H1 (cell line): ENCODE results near the gene TNS3. TPM values are rescaled to one million over a fixed set of nuclear protein-coding genes. Genes with fewer than 3 reads are reported as not detected.

ENCODE experiments used
- CTCF ChIA-PET: fragments of 300-600 bp; sonication (Branson Sonifier 250); formaldehyde crosslinking; loops from one replicate; lab custom pipeline; 2021; ENCODE audit not compliant: partially characterized antibody; lab: Charles Lee
- POLR2A ChIA-PET: fragments of 300-600 bp; sonication (Branson Sonifier 250); formaldehyde crosslinking; loops from one replicate; lab custom pipeline; 2021; ENCODE audit warnings: inconsistent platforms; ENCODE audit not compliant: partially characterized antibody; lab: Charles Lee
- DNase-seq, 2 experiments: peaks; one replicate each; pipeline versions ENCODE4 v3.0.0 to v3.0.0-alpha.2; 2010 to 2022; ENCODE audit warnings: low spot score in 2 of 2, low read depth in 1 of 2, mixed read lengths in 1 of 2
- FAIRE-seq: peaks from 2 replicates; lab custom pipeline; 2011; peaks lifted over from hg19 to GRCh38; lab: Jason Lieb, UNC
- H2AFZ ChIP-seq: 2 replicates; pipeline ENCODE4 v1.8.1; 2012; ENCODE audit warnings: low read length, inconsistent platforms
- H2AK5ac ChIP-seq: 2 replicates; pipeline ENCODE4 v1.6.1; 2013; ENCODE audit warnings: low read depth, low read length
- H2BK120ac ChIP-seq: replicated peaks from 2 replicates; pipeline ENCODE3; 2013; ENCODE audit warnings: low read depth, low read length, inconsistent platforms
- H2BK12ac ChIP-seq: 2 replicates; pipeline ENCODE4 v1.6.1; 2013; ENCODE audit warnings: low read depth, low read length
- H2BK15ac ChIP-seq: 2 replicates; pipeline ENCODE4 v1.6.1; 2013; ENCODE audit warnings: low read length
- H2BK20ac ChIP-seq: 2 replicates; pipeline ENCODE4 v1.6.1; 2013; ENCODE audit warnings: low read length
- H2BK5ac ChIP-seq: 2 replicates; pipeline ENCODE4 v1.6.1; 2013; ENCODE audit warnings: low read depth, low read length
- H3K14ac ChIP-seq: 2 replicates; pipeline ENCODE4 v1.6.1; 2013; ENCODE audit warnings: inconsistent platforms; ENCODE audit not compliant: insufficient read length
- H3K18ac ChIP-seq: 2 replicates; pipeline ENCODE4 v1.6.1; 2013; ENCODE audit warnings: low read length; ENCODE audit errors: extremely low read depth
- H3K23ac ChIP-seq: 2 replicates; pipeline ENCODE4 v1.6.1; 2013; ENCODE audit warnings: inconsistent platforms; ENCODE audit not compliant: insufficient read length
- H3K23me2 ChIP-seq: 2 replicates; pipeline ENCODE4 v1.6.1; 2013; ENCODE audit warnings: low read depth, low read length
- H3K27ac ChIP-seq: 2 replicates; pipeline ENCODE4 v1.6.1; 2011; ENCODE audit warnings: low read depth, low read length, inconsistent platforms
- H3K27me3 ChIP-seq, 4 experiments: replicated peaks in 1 of 4; 1 replicate in 1 of 4; 2 replicates in 3 of 4; pipeline versions ENCODE4 v1.6.1 to v1.8.1; 2011 to 2013; ENCODE audit warnings: low read length in 3 of 4, mild to moderate bottlenecking in 3 of 4, inconsistent platforms in 2 of 4, mixed read lengths in 2 of 4, moderate library complexity in 1 of 4; ENCODE audit not compliant: control insufficient read depth in 3 of 4, insufficient read depth in 3 of 4; ENCODE audit errors: extremely low read depth in 1 of 4
- H3K36me3 ChIP-seq, 4 experiments: 2 replicates each; pipeline versions ENCODE4 v1.6.1 to v1.8.1; 2011 to 2013; ENCODE audit warnings: mild to moderate bottlenecking in 4 of 4, low read length in 3 of 4, moderate library complexity in 2 of 4, control low read depth in 1 of 4, inconsistent platforms in 1 of 4; ENCODE audit not compliant: insufficient read depth in 4 of 4, control insufficient read depth in 2 of 4
- H3K4ac ChIP-seq: replicated peaks from 2 replicates; pipeline ENCODE3; 2013; ENCODE audit warnings: low read length, low read depth, mixed read lengths, inconsistent platforms; ENCODE audit not compliant: insufficient read length
- H3K4me1 ChIP-seq, 4 experiments: replicated peaks in 1 of 4; 1 replicate in 1 of 4; 2 replicates in 3 of 4; pipeline versions ENCODE4 v1.6.1 to v1.8.1; 2011 to 2013; ENCODE audit warnings: low read length in 3 of 4, inconsistent platforms in 2 of 4, mixed read lengths in 1 of 4; ENCODE audit not compliant: insufficient read depth in 4 of 4, control insufficient read depth in 3 of 4
- H3K4me2 ChIP-seq, 2 experiments: 2 replicates each; pipeline versions ENCODE4 v1.6.1 to v1.8.1; 2011 to 2013; ENCODE audit warnings: low read depth in 2 of 2, low read length in 2 of 2, control low read depth in 1 of 2, inconsistent platforms in 1 of 2, mild to moderate bottlenecking in 1 of 2; ENCODE audit not compliant: insufficient read depth in 1 of 2
- H3K4me3 ChIP-seq, 4 experiments: fragments of 200-600, 300-600 bp in 1 of 4; sonication (generic), shearing (Covaris generic), sonication (Bioruptor Twin) in 1 of 4; 2 replicates each; pipeline versions ENCODE4 v1.5.1 to v1.8.1; 2011 to 2016; ENCODE audit warnings: low read length in 4 of 4, low read depth in 3 of 4, control low read depth in 2 of 4, inconsistent platforms in 2 of 4, mild to moderate bottlenecking in 2 of 4, mixed read lengths in 1 of 4, moderate library complexity in 1 of 4; ENCODE audit not compliant: insufficient read depth in 2 of 4; ENCODE audit errors: extremely low read depth in 1 of 4
- H3K56ac ChIP-seq: replicated peaks from 2 replicates; pipeline ENCODE3; 2013; ENCODE audit warnings: low read depth, mild to moderate bottlenecking, mixed read lengths, low read length, inconsistent platforms; ENCODE audit not compliant: insufficient read length
- H3K79me1 ChIP-seq: 2 replicates; pipeline ENCODE4 v1.6.1; 2013; ENCODE audit warnings: low read depth, low read length, control low read depth
- H3K79me2 ChIP-seq, 2 experiments: 2 replicates each; pipeline versions ENCODE4 v1.6.1 to v1.8.1; 2012 to 2013; ENCODE audit warnings: low read length in 2 of 2, mild to moderate bottlenecking in 2 of 2, inconsistent platforms in 1 of 2; ENCODE audit not compliant: insufficient read depth in 2 of 2, control insufficient read depth in 1 of 2
- H3K9ac ChIP-seq, 4 experiments: replicated peaks in 1 of 4; 1 replicate in 1 of 4; 2 replicates in 3 of 4; pipeline versions ENCODE4 v1.6.1 to v1.8.1; 2011 to 2013; ENCODE audit warnings: low read depth in 3 of 4, low read length in 3 of 4, control low read depth in 2 of 4, mild to moderate bottlenecking in 2 of 4, moderate library complexity in 2 of 4, inconsistent platforms in 1 of 4; ENCODE audit errors: extremely low read depth in 1 of 4
- H3K9me3 ChIP-seq, 2 experiments: 2 replicates each; pipeline versions ENCODE4 v1.6.1 to v1.8.1; 2012 to 2013; ENCODE audit warnings: mild to moderate bottlenecking in 2 of 2, moderate library complexity in 2 of 2, control low read depth in 1 of 2, inconsistent platforms in 1 of 2, low read depth in 1 of 2, low read length in 1 of 2, mixed read lengths in 1 of 2; ENCODE audit not compliant: insufficient read depth in 2 of 2
- H4K20me1 ChIP-seq, 2 experiments: replicated peaks in 1 of 2; 2 replicates each; pipeline versions ENCODE3 to v1.8.1; 2011 to 2013; ENCODE audit warnings: inconsistent platforms in 2 of 2, low read length in 2 of 2, mild to moderate bottlenecking in 1 of 2; ENCODE audit not compliant: insufficient read depth in 2 of 2, control insufficient read depth in 1 of 2
- H4K5ac ChIP-seq: 2 replicates; pipeline ENCODE4 v1.6.1; 2013; ENCODE audit warnings: low read length, low read depth, mixed read lengths, inconsistent platforms; ENCODE audit not compliant: insufficient read length
- H4K8ac ChIP-seq: 2 replicates; pipeline ENCODE4 v1.8.0; 2013; ENCODE audit warnings: mild to moderate bottlenecking, moderate library complexity, low read length, inconsistent platforms; ENCODE audit not compliant: insufficient read depth; ENCODE audit errors: extremely low read depth
- H4K91ac ChIP-seq: replicated peaks from 2 replicates; pipeline ENCODE3; 2013; ENCODE audit warnings: low read length, mixed read lengths, inconsistent platforms; ENCODE audit not compliant: insufficient read length
- BACH1 ChIP-seq: IDR thresholded peaks from 2 replicates; pipeline ENCODE4 v1.6.1; 2012; ENCODE audit warnings: low read length, improper control_type of control experiment
- CHD1 ChIP-seq: IDR thresholded peaks from 2 replicates; pipeline ENCODE4 v1.6.1; 2012; ENCODE audit warnings: low read depth, low read length, improper control_type of control experiment
- EGR1 ChIP-seq: IDR thresholded peaks from 2 replicates; pipeline ENCODE4 v1.6.1; 2011; ENCODE audit warnings: low read depth, low read length, borderline replicate concordance
- GABPA ChIP-seq: IDR thresholded peaks from 2 replicates; pipeline ENCODE4 v1.6.1; 2011; ENCODE audit warnings: mild to moderate bottlenecking, low read length, moderate library complexity, borderline replicate concordance; ENCODE audit not compliant: insufficient read depth
- JUND ChIP-seq: IDR thresholded peaks from 2 replicates; pipeline ENCODE4 v1.6.1; 2011; ENCODE audit warnings: mild to moderate bottlenecking, improper control_type of control experiment, low read length
- POLR2A ChIP-seq, 2 experiments: IDR thresholded peaks; 1 replicate in 1 of 2; 2 replicates in 1 of 2; pipeline ENCODE4 v1.6.1; 2011; ENCODE audit warnings: low read depth in 2 of 2, low read length in 2 of 2, mild to moderate bottlenecking in 2 of 2; ENCODE audit errors: control extremely low read depth in 1 of 2
- SIX5 ChIP-seq: IDR thresholded peaks from 2 replicates; pipeline ENCODE4 v1.6.1; 2011; ENCODE audit warnings: mild to moderate bottlenecking, low read depth, low read length
- TEAD4 ChIP-seq: IDR thresholded peaks from 2 replicates; pipeline ENCODE4 v1.6.1; 2012; ENCODE audit warnings: low read depth, low read length, inconsistent platforms, mixed read lengths
- WGBS, 2 experiments: shearing (Covaris generic) in 1 of 2; methylation state at CpG; one replicate each; pipeline versions ENCODE4 v1.1.6 to v1.1.7; 2013 to 2015; ENCODE audit warnings: low lambda C conversion rate in 2 of 2, mixed read lengths in 2 of 2, inconsistent platforms in 1 of 2, low coverage in 1 of 2, missing lambda C conversion rate in 1 of 2; ENCODE audit not compliant: insufficient replicate concordance in 2 of 2, insufficient coverage in 1 of 2, insufficient read length in 1 of 2; ENCODE audit errors: extremely low coverage in 1 of 2, missing lambda C conversion rate in 1 of 2; 5-methylcytosine and 5-hydroxymethylcytosine counted together
- polyA plus RNA-seq, 7 experiments: library from polyadenylated mRNA; depleted of rRNA in 3 of 7; stranded (reverse) in 5 of 7; unstranded in 2 of 7; fragments of >200 nt in 5 of 7; fragments of 200-250 nt in 2 of 7; gene quantifications; 1 replicate in 5 of 7; 2 replicates in 1 of 7; 4 replicates in 1 of 7; pipeline versions ENCODE4 v1.2.1 to v1.2.3, GENCODE V29; 2011 to 2013; ENCODE audit warnings: missing spikeins in 2 of 7, mixed read lengths in 2 of 7
- total RNA-seq: library from RNA; stranded (reverse); fragmentation: NEBNext Ultra II Directional; extraction: Animal tissue kit (Norgen Biotek cat#: 25700); gene quantifications from 2 replicates; pipeline ENCODE4 v1.2.1, GENCODE V29; 2021
- TF ChIP-seq, protein P1 (sequence below): IDR thresholded peaks from 2 replicates; pipeline ENCODE4 v1.6.1; 2012; ENCODE audit warnings: low read length, inconsistent platforms
- TF ChIP-seq, protein P2 (sequence below): IDR thresholded peaks from 2 replicates; pipeline ENCODE4 v1.6.1; 2012; ENCODE audit warnings: inconsistent platforms

The TNS3 gene
- total and polyA plus RNA-seq, 2 of the 8 experiments (the other 6 are each of a cell fraction or from before 2014, with no cell fraction given), result 11.9 to 24.2 TPM

- no peaks in the 10 kb centered on the region; the same call in 1 of the 2 replicates for H3K23me2 ChIP-seq
- no peak overlapping the region for H2AFZ ChIP-seq
- H3K4me3 ChIP-seq, result no peak overlapping the region
- no peaks in the 10 kb centered on the region; a peak in 3 of 7 replicates for H3K4me1 ChIP-seq
- no peak overlapping the region for H2BK15ac ChIP-seq
- H4K5ac ChIP-seq, result no peak overlapping the region
- no peaks in the 10 kb centered on the region for H3K9me3 ChIP-seq
- no peak overlapping the region for H3K14ac ChIP-seq
- no peak overlapping the region for H3K4ac ChIP-seq
- H2BK20ac ChIP-seq, result no peak overlapping the region
- H2BK12ac ChIP-seq, result no peak overlapping the region
- FAIRE-seq, result no peak
- H4K20me1 ChIP-seq, result peaks cover 3 to 6% of the 10 kb centered on the region in 2 experiments
- no peak overlapping the region for H3K27ac ChIP-seq
- no peak overlapping the region for H4K91ac ChIP-seq
- H3K23ac ChIP-seq, result no peak overlapping the region
- ChIA-PET CTCF (interaction anchor here (0.8 to 1.7 kb wide), 3 partner anchors 26 to 44 kb away, joined by 4 to 6 read pairs (median 4); no protein-coding TSS in a partner anchor), POLR2A (no interaction called here)
- no peak overlapping the region for H2BK120ac ChIP-seq
- DNase-seq, result no peak
- H2AK5ac ChIP-seq, result no peak overlapping the region
- H4K8ac ChIP-seq, result no peak overlapping the region; the same call in 1 of the 2 replicates
- H3K56ac ChIP-seq, result no peak overlapping the region
- H3K27me3 ChIP-seq, result no peaks in the 10 kb centered on the region
- no peak overlapping the region for H3K4me2 ChIP-seq
- 86% methylated on average over 11 of the region's 11 CpGs; no CpG with 5 or more reads in 1 of the 2 experiments for WGBS, 2 experiments
- no peak overlapping the region for H3K9ac ChIP-seq
- H2BK5ac ChIP-seq, result no peak overlapping the region
- H3K18ac ChIP-seq, result no peak overlapping the region
- no peaks in the 10 kb centered on the region; a peak in 1 of 8 replicates for H3K36me3 ChIP-seq
- H3K79me2 ChIP-seq, result no peaks in the 10 kb centered on the region; a peak in 1 of 4 replicates
- peaks cover 6% of the 10 kb centered on the region; the same call in 1 of the 2 replicates for H3K79me1 ChIP-seq
- TF ChIP-seq TEAD4, result no peak
- TF ChIP-seq CHD1, result no peak
- TF ChIP-seq BACH1, result no peak
- no peak for TF ChIP-seq EGR1
- TF ChIP-seq SIX5, result no peak
- TF ChIP-seq, protein P1, sequence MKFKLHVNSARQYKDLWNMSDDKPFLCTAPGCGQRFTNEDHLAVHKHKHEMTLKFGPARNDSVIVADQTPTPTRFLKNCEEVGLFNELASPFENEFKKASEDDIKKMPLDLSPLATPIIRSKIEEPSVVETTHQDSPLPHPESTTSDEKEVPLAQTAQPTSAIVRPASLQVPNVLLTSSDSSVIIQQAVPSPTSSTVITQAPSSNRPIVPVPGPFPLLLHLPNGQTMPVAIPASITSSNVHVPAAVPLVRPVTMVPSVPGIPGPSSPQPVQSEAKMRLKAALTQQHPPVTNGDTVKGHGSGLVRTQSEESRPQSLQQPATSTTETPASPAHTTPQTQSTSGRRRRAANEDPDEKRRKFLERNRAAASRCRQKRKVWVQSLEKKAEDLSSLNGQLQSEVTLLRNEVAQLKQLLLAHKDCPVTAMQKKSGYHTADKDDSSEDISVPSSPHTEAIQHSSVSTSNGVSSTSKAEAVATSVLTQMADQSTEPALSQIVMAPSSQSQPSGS, result no peak
- TF ChIP-seq, protein P2, sequence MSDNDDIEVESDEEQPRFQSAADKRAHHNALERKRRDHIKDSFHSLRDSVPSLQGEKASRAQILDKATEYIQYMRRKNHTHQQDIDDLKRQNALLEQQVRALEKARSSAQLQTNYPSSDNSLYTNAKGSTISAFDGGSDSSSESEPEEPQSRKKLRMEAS, result no peak
- TF ChIP-seq GABPA, result no peak
- TF ChIP-seq POLR2A (IDR thresholded peaks at IDR 0.05; ENCODE audit: control extremely low read depth in 1 of 2, low read depth in 2 of 2, low read length in 2 of 2), result no peak
- no peak for TF ChIP-seq JUND
Observed at GRCh38 chr7:47508389-47509380, 73.2 kb downstream of the TNS3 start.
